WTC11 (cell line): ENCODE data around the gene LPP. TPM values are rescaled to one million over a fixed set of nuclear protein-coding genes. Genes with fewer than 3 reads are reported as not detected.

Experiments
- ATAC-seq: fragments of 200-7000 bp; cut with Tn5 transposase; 2 replicates; pipeline ENCODE4 v1.10.0; 2021; ENCODE audit warnings: mild to moderate bottlenecking, moderate library complexity
- CTCF ChIA-PET: fragments of 300-600 bp; sonication (Branson Sonifier 250); formaldehyde crosslinking; loops from one replicate; lab custom pipeline; 2021; ENCODE audit warnings: antibody characterized with exemption; lab: Charles Lee
- POLR2A ChIA-PET: fragments of 350-600 bp; sonication (Branson Sonifier 250); formaldehyde crosslinking; loops from one replicate; lab custom pipeline; 2021; ENCODE audit warnings: antibody characterized with exemption; lab: Charles Lee
- DNase-seq: peaks from one replicate; pipeline ENCODE4 v3.0.0; 2021; ENCODE audit warnings: low spot score
- H3K27ac Mint-ChIP-seq: 2 replicates; pipeline ENCODE4 v1.8.0; 2021; ENCODE audit warnings: mixed read lengths
- H3K27me3 Mint-ChIP-seq: 2 replicates; pipeline ENCODE4 v1.8.0; 2021; ENCODE audit warnings: low read depth, mild to moderate bottlenecking, moderate library complexity, mixed read lengths
- H3K36me3 Mint-ChIP-seq: 2 replicates; pipeline ENCODE4 v1.8.0; 2021; ENCODE audit warnings: mixed read lengths
- H3K4me1 Mint-ChIP-seq: 2 replicates; pipeline ENCODE4 v1.8.0; 2022; ENCODE audit warnings: mixed read lengths
- H3K4me3 Mint-ChIP-seq: 2 replicates; pipeline ENCODE4 v1.8.0; 2021; ENCODE audit warnings: mild to moderate bottlenecking, moderate library complexity, mixed read lengths
- H3K9me3 Mint-ChIP-seq: 2 replicates; pipeline ENCODE4 v1.8.0; 2021; ENCODE audit warnings: mixed read lengths
- AFF4 ChIP-seq: sonication (generic); formaldehyde crosslinking; IDR thresholded peaks from 2 replicates; pipeline ENCODE4 v1.8.1; 2023; ENCODE audit warnings: mild to moderate bottlenecking, missing genetic modification reagents, borderline replicate concordance
- CBFB ChIP-seq: sonication (generic); formaldehyde crosslinking; IDR thresholded peaks from 2 replicates; pipeline ENCODE4 v1.8.1; 2022; ENCODE audit warnings: mild to moderate bottlenecking, low read depth, missing genetic modification reagents
- E2F5 ChIP-seq: sonication (generic); formaldehyde crosslinking; IDR thresholded peaks from 2 replicates; pipeline ENCODE4 v1.8.1; 2022; ENCODE audit warnings: mild to moderate bottlenecking, moderate library complexity, missing genetic modification reagents
- ESRRA ChIP-seq: sonication (generic); formaldehyde crosslinking; IDR thresholded peaks from 2 replicates; pipeline ENCODE4 v1.8.1; 2022; ENCODE audit warnings: mild to moderate bottlenecking, missing genetic modification reagents, borderline replicate concordance
- NFATC4 ChIP-seq: fragments of 250-450 bp; sonication (Bioruptor Pico); IDR thresholded peaks from 2 replicates; pipeline ENCODE4 v1.9.0; 2021; ENCODE audit warnings: mild to moderate bottlenecking
- NR2C2 ChIP-seq: sonication (generic); formaldehyde crosslinking; IDR thresholded peaks from 2 replicates; pipeline ENCODE4 v1.8.0; 2022; ENCODE audit warnings: mild to moderate bottlenecking, missing genetic modification reagents
- NR3C1 ChIP-seq: sonication (generic); formaldehyde crosslinking; conservative IDR thresholded peaks from 2 replicates; pipeline ENCODE4 v1.8.1; 2023; ENCODE audit warnings: low read depth, mild to moderate bottlenecking, missing genetic modification reagents
- OVOL2 ChIP-seq: fragments of 250-450 bp; sonication (Bioruptor Pico); IDR thresholded peaks from 2 replicates; pipeline ENCODE4 v1.9.0; 2021; ENCODE audit warnings: mild to moderate bottlenecking, borderline replicate concordance
- SMAD3 ChIP-seq: sonication (generic); formaldehyde crosslinking; IDR thresholded peaks from 2 replicates; pipeline ENCODE4 v1.8.0; 2022; ENCODE audit warnings: missing genetic modification reagents, mild to moderate bottlenecking, borderline replicate concordance
- TEAD4 ChIP-seq: sonication (generic); formaldehyde crosslinking; IDR thresholded peaks from 2 replicates; pipeline ENCODE4 v1.8.0; 2022; ENCODE audit warnings: mild to moderate bottlenecking, missing genetic modification reagents
- TP53 ChIP-seq: sonication (generic); formaldehyde crosslinking; IDR thresholded peaks from 2 replicates; pipeline ENCODE4 v1.8.1; 2023; ENCODE audit warnings: mild to moderate bottlenecking, missing genetic modification reagents
- USF1 ChIP-seq: sonication (generic); formaldehyde crosslinking; IDR thresholded peaks from 2 replicates; pipeline ENCODE4 v1.8.0; 2022; ENCODE audit warnings: mild to moderate bottlenecking, missing genetic modification reagents
- ZNF423 ChIP-seq: fragments of 250-450 bp; sonication (Bioruptor Pico); IDR thresholded peaks from 2 replicates; pipeline ENCODE4 v2.1.2; 2022; ENCODE audit warnings: mild to moderate bottlenecking, moderate library complexity
- total RNA-seq: library from RNA; stranded (reverse); gene quantifications from 3 replicates; pipeline ENCODE4 v1.2.3, GENCODE V29; 2021
- TF ChIP-seq, protein P1 (sequence below): sonication (generic); formaldehyde crosslinking; IDR thresholded peaks from 2 replicates; pipeline ENCODE4 v1.8.1; 2023; ENCODE audit warnings: mild to moderate bottlenecking, moderate library complexity, missing genetic modification reagents

The LPP gene
- total RNA-seq, 1 experiment from 2014 or later, result 49.6 TPM

- POLR2A ChIA-PET, result interaction anchor here (0.8 to 1.0 kb wide), 2 partner anchors 18 to 24 kb away, joined by 3 read pairs; partner anchors contain the start of gene LPP
- no peak overlapping the region for H3K27ac Mint-ChIP-seq
- H3K4me1 Mint-ChIP-seq, result peaks cover 34% of the 10 kb centered on the region
- H3K9me3 Mint-ChIP-seq, result no peaks in the 10 kb centered on the region
- no peak for TF ChIP-seq ESRRA (CRISPR knock-in tag)
- no peak for TF ChIP-seq SMAD3
- no peak for TF ChIP-seq CBFB
- no peak for TF ChIP-seq TEAD4 (CRISPR knock-in tag)
- no peak for TF ChIP-seq AFF4
- TF ChIP-seq TP53 (CRISPR knock-in tag), result no peak
- no peak for ATAC-seq
- DNase-seq, result no peak
- H3K4me3 Mint-ChIP-seq, result no peak overlapping the region
- H3K36me3 Mint-ChIP-seq, result no peaks in the 10 kb centered on the region; the same call in 1 of the 2 replicates
- CTCF ChIA-PET, result interaction anchor here (1.0 to 1.5 kb wide), 2 partner anchors 28 to 438 kb away, joined by 3 to 6 read pairs; no protein-coding TSS in a partner anchor
- H3K27me3 Mint-ChIP-seq, result no peaks in the 10 kb centered on the region
Measured at GRCh38 chr3:188178293-188178936, 24.5 kb downstream of the LPP start.

GRCh38 chr3:188179006-188179966, 25.3 kb downstream of the LPP start:
- POLR2A ChIA-PET, result interaction anchor here (0.8 to 1.0 kb wide), 2 partner anchors 18 to 25 kb away, joined by 3 read pairs; partner anchors contain the start of gene LPP
- peak; percentile 58 for ATAC-seq

More at GRCh38 chr3:188179006-188179966, 25.3 kb downstream of the LPP start:
- H3K27ac Mint-ChIP-seq, result no peak overlapping the region
- TF ChIP-seq, protein P1, sequence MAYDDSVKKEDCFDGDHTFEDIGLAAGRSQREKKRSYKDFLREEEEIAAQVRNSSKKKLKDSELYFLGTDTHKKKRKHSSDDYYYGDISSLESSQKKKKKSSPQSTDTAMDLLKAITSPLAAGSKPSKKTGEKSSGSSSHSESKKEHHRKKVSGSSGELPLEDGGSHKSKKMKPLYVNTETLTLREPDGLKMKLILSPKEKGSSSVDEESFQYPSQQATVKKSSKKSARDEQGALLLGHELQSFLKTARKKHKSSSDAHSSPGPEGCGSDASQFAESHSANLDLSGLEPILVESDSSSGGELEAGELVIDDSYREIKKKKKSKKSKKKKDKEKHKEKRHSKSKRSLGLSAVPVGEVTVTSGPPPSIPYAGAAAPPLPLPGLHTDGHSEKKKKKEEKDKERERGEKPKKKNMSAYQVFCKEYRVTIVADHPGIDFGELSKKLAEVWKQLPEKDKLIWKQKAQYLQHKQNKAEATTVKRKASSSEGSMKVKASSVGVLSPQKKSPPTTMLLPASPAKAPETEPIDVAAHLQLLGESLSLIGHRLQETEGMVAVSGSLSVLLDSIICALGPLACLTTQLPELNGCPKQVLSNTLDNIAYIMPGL (CRISPR knock-in tag), result no peak
- TF ChIP-seq NFATC4 (CRISPR knock-in tag) (no peak), ZNF423 (CRISPR knock-in tag) (no peak), NR3C1 (CRISPR knock-in tag) (no peak), OVOL2 (CRISPR knock-in tag) (no peak), NR2C2 (CRISPR knock-in tag) (no peak), E2F5 (CRISPR knock-in tag) (no peak), USF1 (CRISPR knock-in tag) (no peak)
- TF ChIP-seq, all 79 proteins: peak for 0
- CTCF ChIA-PET, result interaction anchor here (0.6 to 1.5 kb wide), 3 partner anchors 27 to 459 kb away, joined by 3 to 6 read pairs (median 3); no protein-coding TSS in a partner anchor
- Mint-ChIP-seq H3K4me3 (no peak overlapping the region), H3K36me3 (no peaks in the 10 kb centered on the region; the same call in 1 of the 2 replicates), H3K4me1 (peaks cover 37% of the 10 kb centered on the region), H3K27me3 (no peaks in the 10 kb centered on the region), H3K9me3 (no peaks in the 10 kb centered on the region)
- DNase-seq, result no peak
